Panc1 (cell line): ENCODE results near the gene USP5. TPM values are rescaled to one million over a fixed set of nuclear protein-coding genes. Genes with fewer than 3 reads are reported as not detected.

Experiments
- ATAC-seq: fragments of 200-7000 bp; cut with Tn5 transposase; 2 replicates; pipeline ENCODE4 v1.9.1; 2020; ENCODE audit warnings: mild to moderate bottlenecking, moderate library complexity
- BruUV-seq: library from RNA; stranded (reverse); fragments of 400-500 nt; replicated peaks from 2 replicates; lab custom pipeline; 2021; lab: Mats Ljungman, UMichigan
- CTCF ChIA-PET: fragments of 300-600 bp; sonication (Branson Sonifier 250); formaldehyde crosslinking; loops from one replicate; lab custom pipeline; 2022; ENCODE audit warnings: antibody characterized with exemption; lab: Charles Lee
- POLR2A ChIA-PET: fragments of 300-600 bp; sonication (Branson Sonifier 250); formaldehyde crosslinking; loops from one replicate; lab custom pipeline; 2022; ENCODE audit warnings: antibody characterized with exemption; lab: Charles Lee
- DNase-seq: peaks from one replicate; pipeline ENCODE4 v3.0.0-alpha.2; 2010; ENCODE audit warnings: low read depth, low spot score
- H3K27ac ChIP-seq: 2 replicates; pipeline ENCODE4 v1.5.1; 2011; ENCODE audit warnings: mild to moderate bottlenecking, low read length, inconsistent platforms
- H3K27me3 ChIP-seq: fragments of 200-500 bp; sonication (Bioruptor generic); 2 replicates; pipeline ENCODE4 v1.6.0; 2014; ENCODE audit warnings: low read length, inconsistent platforms; ENCODE audit not compliant: control insufficient read depth, insufficient read depth
- H3K36me3 ChIP-seq: fragments of 200-500 bp; sonication (Bioruptor generic); 2 replicates; pipeline ENCODE4 v1.5.1; 2014; ENCODE audit warnings: inconsistent platforms, mild to moderate bottlenecking, low read length, moderate library complexity; ENCODE audit not compliant: control insufficient read depth, insufficient read depth
- H3K4me1 ChIP-seq: 2 replicates; pipeline ENCODE4 v1.5.1; 2011; ENCODE audit warnings: inconsistent platforms, mild to moderate bottlenecking, low read length, moderate library complexity; ENCODE audit not compliant: control insufficient read depth, insufficient read depth
- H3K4me3 ChIP-seq, 2 experiments: 2 replicates each; pipeline ENCODE4 v1.5.1; 2011 to 2012; ENCODE audit warnings: low read depth in 2 of 2, low read length in 2 of 2, mild to moderate bottlenecking in 2 of 2, inconsistent platforms in 1 of 2, moderate library complexity in 1 of 2
- H3K9me3 ChIP-seq: fragments of 200-500 bp; sonication (Bioruptor generic); 2 replicates; pipeline ENCODE4 v1.5.1; 2014; ENCODE audit warnings: low read depth, mild to moderate bottlenecking, inconsistent platforms, low read length, moderate library complexity; ENCODE audit not compliant: control insufficient read depth, insufficient read depth
- CTCF ChIP-seq: fragments of 450-650 bp; IDR thresholded peaks from 2 replicates; pipeline ENCODE4 v1.5.1; 2017; ENCODE audit warnings: mild to moderate bottlenecking
- POLR2AphosphoS5 ChIP-seq: IDR thresholded peaks from 2 replicates; pipeline ENCODE4 v1.6.1; 2012; ENCODE audit warnings: mild to moderate bottlenecking, low read depth, low read length, moderate library complexity
- REST ChIP-seq, 2 experiments: IDR thresholded peaks; 2 replicates each; pipeline ENCODE4 v1.6.1; 2011 to 2012; ENCODE audit warnings: low read depth in 2 of 2, control low read depth in 1 of 2, low read length in 1 of 2, mild to moderate bottlenecking in 1 of 2, moderate library complexity in 1 of 2; ENCODE audit not compliant: insufficient read depth in 1 of 2
- SIN3A ChIP-seq: IDR thresholded peaks from 2 replicates; pipeline ENCODE4 v1.6.1; 2012; ENCODE audit warnings: low read depth, mild to moderate bottlenecking, low read length, moderate library complexity, borderline replicate concordance; ENCODE audit not compliant: insufficient read depth
- TCF7L2 ChIP-seq: IDR thresholded peaks from 2 replicates; pipeline ENCODE4 v1.6.1; 2011; ENCODE audit warnings: mild to moderate bottlenecking, low read depth, low read length, inconsistent platforms
- in situ Hi-C: cut with HindIII; loops from 2 replicates; pipeline ENCODE4 v1.10.0; 2016; ENCODE audit warnings: low sequenced_read_pairs, low pct_unique_long_range_greater_than_20kb
- intact Hi-C: fragments of 100-400 bp; cut with micrococcal nuclease; formaldehyde crosslinking; loops from one replicate; pipeline ENCODE4 v1.10.0; 2022; ENCODE audit not compliant: unreplicated experiment
- total RNA-seq: library from RNA; stranded (reverse); gene quantifications from one replicate; pipeline ENCODE4 v1.2.1, GENCODE V29; 2021; ENCODE audit not compliant: unreplicated experiment

USP5 gene
- total RNA-seq, 1 experiment from 2014 or later, result 104 TPM

- no peak overlapping the region for H3K27ac ChIP-seq
- H3K4me3 ChIP-seq, result no peak overlapping the region
- peaks cover 7% of the 10 kb centered on the region for H3K4me1 ChIP-seq
- CTCF ChIA-PET, result no interaction called here
- no peak for DNase-seq
- no peaks in the 10 kb centered on the region for H3K27me3 ChIP-seq
- POLR2A ChIA-PET, result no interaction called here
- ATAC-seq, result no peak
- intact Hi-C loops (no loop called here), in situ Hi-C loops (no loop called here)
- no TSS peak for BruUV-seq
- TF ChIP-seq REST (IDR thresholded peaks at IDR 0.05; ENCODE audit: insufficient read depth in 1 of 2, low read depth in 2 of 2, low read length in 1 of 2), result no peak
- H3K36me3 ChIP-seq, result peaks cover 10% of the 10 kb centered on the region
- H3K9me3 ChIP-seq, result no peaks in the 10 kb centered on the region
Observed at GRCh38 chr12:6847676-6848075, 4.3 kb upstream of the USP5 start.

- Histone ChIP-seq H3K27ac (no peak overlapping the region), H3K4me1 (peaks cover 15% of the 10 kb centered on the region), H3K27me3 (no peaks in the 10 kb centered on the region), H3K36me3 (peaks cover 10% of the 10 kb centered on the region), H3K9me3 (no peaks in the 10 kb centered on the region), H3K4me3 (no peak overlapping the region; a peak in 1 of 4 replicates)
- ATAC-seq (no peak), DNase-seq (no peak)
- no TSS peak for BruUV-seq
- TF ChIP-seq POLR2AphosphoS5, result no peak
- no peak for TF ChIP-seq REST (IDR thresholded peaks at IDR 0.05; ENCODE audit: insufficient read depth in 1 of 2, low read depth in 2 of 2, low read length in 1 of 2)
- no peak for TF ChIP-seq SIN3A
- ChIA-PET POLR2A (interaction anchor here (0.5 kb wide), 1 partner anchor 60 kb away, joined by 4 read pairs; no protein-coding TSS in a partner anchor), CTCF (no interaction called here)
- intact Hi-C loops, result no loop called here
- in situ Hi-C loops, result no loop called here
Observed at GRCh38 chr12:6849427-6849826, 2.5 kb upstream of the USP5 start.

- no peak for DNase-seq
- ATAC-seq, result no peak
- ChIA-PET CTCF (no interaction called here), POLR2A (interaction anchor here (0.9 to 1.1 kb wide), 2 partner anchors 75 to 126 kb away, joined by 3 read pairs; partner anchors contain the start of gene COPS7A)
- peaks cover 15% of the 10 kb centered on the region for H3K4me1 ChIP-seq
- no peaks in the 10 kb centered on the region for H3K9me3 ChIP-seq
- no peaks in the 10 kb centered on the region for H3K27me3 ChIP-seq
- in situ Hi-C loops, result no loop called here
- H3K4me3 ChIP-seq, result peak overlapping the region; percentile 75 to 89
- intact Hi-C loops, result no loop called here
- H3K36me3 ChIP-seq, result peaks cover 10% of the 10 kb centered on the region
- peak overlapping the region; percentile 94 for H3K27ac ChIP-seq
- no peak for TF ChIP-seq CTCF
- TF ChIP-seq TCF7L2, result no peak
- TF ChIP-seq REST (IDR thresholded peaks at IDR 0.05; ENCODE audit: insufficient read depth in 1 of 2, low read depth in 2 of 2, low read length in 1 of 2), result no peak
- TF ChIP-seq SIN3A, result no peak
- TF ChIP-seq POLR2AphosphoS5, result no peak
- no TSS peak for BruUV-seq
Observed at GRCh38 chr12:6849976-6850560, 1.9 kb upstream of the USP5 start.
